RWPE1 (cell line): Measurements from ENCODE around the gene ATP6V1G1.

ENCODE experiments used
- CTCF ChIA-PET: fragments of 350-600 bp; sonication (Branson Sonifier 250); formaldehyde crosslinking; extraction: SDS; loops from one replicate; lab custom pipeline; 2021; lab: Yijun Ruan, JAX
- POLR2A ChIA-PET: fragments of 400-600 bp; formaldehyde crosslinking; extraction: SDS; loops from one replicate; lab custom pipeline; 2020; ENCODE audit warnings: antibody characterized with exemption; ENCODE audit not compliant: low non-redundant PET; lab: Yijun Ruan, JAX
- DNase-seq: peaks from one replicate; pipeline ENCODE4 v3.0.0; 2012; ENCODE audit warnings: low spot score
- H3K27ac ChIP-seq: fragments of 450-650 bp; 2 replicates; pipeline ENCODE4 v1.5.1; 2017
- CTCF ChIP-seq: fragments of 450-650 bp; conservative IDR thresholded peaks from 2 replicates; pipeline ENCODE4 v1.5.1; 2017; ENCODE audit warnings: low read depth, mild to moderate bottlenecking

The ATP6V1G1 gene

GRCh38 chr9:114616684-114617520 lies 29.3 kb downstream of the ATP6V1G1 start:
- no peak for TF ChIP-seq CTCF
- ChIA-PET POLR2A (no interaction called here), CTCF (interaction anchor here (0.9 kb wide), 1 partner anchor 28 kb away, joined by 3 read pairs; no protein-coding TSS in a partner anchor)
- H3K27ac ChIP-seq: peak overlapping the region; percentile 55
- no peak for DNase-seq

GRCh38 chr9:114619191-114619761 lies 31.7 kb downstream of the ATP6V1G1 start:
- CTCF ChIA-PET: no interaction called here

GRCh38 chr9:114621561-114621960 lies 34.0 kb downstream of the ATP6V1G1 start:
- no peak for TF ChIP-seq CTCF
- no peak for DNase-seq
- CTCF ChIA-PET: interaction anchor here (0.6 kb wide), 2 partner anchors 33 to 186 kb away, joined by 3 to 4 read pairs; no protein-coding TSS in a partner anchor
- peak overlapping the region; percentile 57 for H3K27ac ChIP-seq
- POLR2A ChIA-PET: no interaction called here

More at GRCh38 chr9:114619191-114619761, 31.7 kb downstream of the ATP6V1G1 start:
- DNase-seq: no peak
- POLR2A ChIA-PET: interaction anchor here (0.7 kb wide), 1 partner anchor 41 kb away, joined by 3 read pairs; no protein-coding TSS in a partner anchor
- TF ChIP-seq CTCF: no peak
- H3K27ac ChIP-seq: no peak overlapping the region

- ChIA-PET CTCF (interaction anchor here (0.6 kb wide), 2 partner anchors 13 to 33 kb away, joined by 3 to 4 read pairs; no protein-coding TSS in a partner anchor), POLR2A (no interaction called here)
- TF ChIP-seq CTCF: no peak
- H3K27ac ChIP-seq: peak overlapping the region; percentile 57
- peak; percentile 51 for DNase-seq
Observed at GRCh38 chr9:114621975-114622609, 34.5 kb downstream of the ATP6V1G1 start.

- ChIA-PET POLR2A (no interaction called here), CTCF (no interaction called here)
- H3K27ac ChIP-seq: no peak overlapping the region
- DNase-seq: no peak
- no peak for TF ChIP-seq CTCF
Observed at GRCh38 chr9:114624677-114625076, 37.1 kb downstream of the ATP6V1G1 start.

GRCh38 chr9:114626415-114627020 lies 38.9 kb downstream of the ATP6V1G1 start:
- no peak overlapping the region for H3K27ac ChIP-seq
- ChIA-PET CTCF (interaction anchor here (0.6 to 1.0 kb wide), 2 partner anchors 19 to 26 kb away, joined by 3 read pairs; no protein-coding TSS in a partner anchor), POLR2A (no interaction called here)
- TF ChIP-seq CTCF: no peak
- no peak for DNase-seq
